HL-60 (cell line): ENCODE results near the gene CNTNAP2.

Source experiments
- DNase-seq, 2 experiments: peaks; one replicate each; pipeline ENCODE4 v3.0.0-alpha.2; 2010 to 2020; ENCODE audit warnings: low read depth in 1 of 2, low spot score in 1 of 2
- H3K27ac ChIP-seq: fragments of 250-450 bp; sonication (Bioruptor Pico); replicated peaks from 2 replicates; pipeline ENCODE4 v1.5.1; 2020; ENCODE audit warnings: mild to moderate bottlenecking, moderate library complexity
- H3K27me3 ChIP-seq: fragments of 250-450 bp; sonication (Bioruptor Pico); 2 replicates; pipeline ENCODE4 v1.5.1; 2021; ENCODE audit warnings: mild to moderate bottlenecking, moderate library complexity; ENCODE audit not compliant: insufficient read depth, poor library complexity, severe bottlenecking
- H3K4me3 ChIP-seq: replicated peaks from 2 replicates; pipeline ENCODE4 v1.5.1; 2011; ENCODE audit warnings: mild to moderate bottlenecking, control low read depth, low read length; ENCODE audit not compliant: insufficient read depth
- GABPA ChIP-seq: IDR thresholded peaks from 2 replicates; pipeline ENCODE4 v1.6.1; 2012; ENCODE audit warnings: low read depth
- POLR2AphosphoS5 ChIP-seq: IDR thresholded peaks from 2 replicates; pipeline ENCODE4 v1.6.1; 2012; ENCODE audit warnings: low read depth
- SPI1 ChIP-seq: IDR thresholded peaks from 2 replicates; pipeline ENCODE4 v1.6.1; 2012; ENCODE audit warnings: low read depth, mild to moderate bottlenecking, borderline replicate concordance
- TF ChIP-seq, protein P1 (sequence below): IDR thresholded peaks from one replicate; pipeline ENCODE4 v1.5.1; 2011; ENCODE audit warnings: low read length, control low read depth, inconsistent platforms; ENCODE audit not compliant: insufficient read depth
- TF ChIP-seq, protein P2 (sequence below): IDR thresholded peaks from 2 replicates; pipeline ENCODE4 v1.6.1; 2012; ENCODE audit warnings: low read depth; ENCODE audit not compliant: insufficient replicate concordance

CNTNAP2 gene

DNA sequence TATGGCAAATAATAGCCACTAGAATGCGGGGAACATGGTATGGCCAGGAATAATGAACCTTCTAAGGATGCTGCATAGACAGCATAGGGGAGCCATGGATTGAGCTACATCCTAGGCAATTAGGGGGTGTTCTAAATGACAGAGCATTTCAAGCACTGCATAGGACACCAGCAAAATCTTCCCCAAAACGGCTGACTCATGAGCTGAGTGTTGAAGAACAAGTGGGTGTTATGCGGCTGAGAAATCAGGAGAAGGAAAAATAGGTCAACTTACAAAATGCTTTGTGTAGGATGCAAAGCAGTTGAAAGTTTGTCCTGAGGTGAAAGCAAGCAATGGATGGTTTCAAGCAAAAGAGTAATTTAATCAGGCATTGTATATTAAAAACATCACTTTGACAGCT, 1450.4 kb downstream of the CNTNAP2 start:
- H3K27me3 ChIP-seq = no peaks in the 10 kb centered on the region
- TF ChIP-seq GABPA (no peak), POLR2AphosphoS5 (no peak), SPI1 (no peak)
- TF ChIP-seq, protein P1, sequence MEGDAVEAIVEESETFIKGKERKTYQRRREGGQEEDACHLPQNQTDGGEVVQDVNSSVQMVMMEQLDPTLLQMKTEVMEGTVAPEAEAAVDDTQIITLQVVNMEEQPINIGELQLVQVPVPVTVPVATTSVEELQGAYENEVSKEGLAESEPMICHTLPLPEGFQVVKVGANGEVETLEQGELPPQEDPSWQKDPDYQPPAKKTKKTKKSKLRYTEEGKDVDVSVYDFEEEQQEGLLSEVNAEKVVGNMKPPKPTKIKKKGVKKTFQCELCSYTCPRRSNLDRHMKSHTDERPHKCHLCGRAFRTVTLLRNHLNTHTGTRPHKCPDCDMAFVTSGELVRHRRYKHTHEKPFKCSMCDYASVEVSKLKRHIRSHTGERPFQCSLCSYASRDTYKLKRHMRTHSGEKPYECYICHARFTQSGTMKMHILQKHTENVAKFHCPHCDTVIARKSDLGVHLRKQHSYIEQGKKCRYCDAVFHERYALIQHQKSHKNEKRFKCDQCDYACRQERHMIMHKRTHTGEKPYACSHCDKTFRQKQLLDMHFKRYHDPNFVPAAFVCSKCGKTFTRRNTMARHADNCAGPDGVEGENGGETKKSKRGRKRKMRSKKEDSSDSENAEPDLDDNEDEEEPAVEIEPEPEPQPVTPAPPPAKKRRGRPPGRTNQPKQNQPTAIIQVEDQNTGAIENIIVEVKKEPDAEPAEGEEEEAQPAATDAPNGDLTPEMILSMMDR = no peak
- TF ChIP-seq, protein P2, sequence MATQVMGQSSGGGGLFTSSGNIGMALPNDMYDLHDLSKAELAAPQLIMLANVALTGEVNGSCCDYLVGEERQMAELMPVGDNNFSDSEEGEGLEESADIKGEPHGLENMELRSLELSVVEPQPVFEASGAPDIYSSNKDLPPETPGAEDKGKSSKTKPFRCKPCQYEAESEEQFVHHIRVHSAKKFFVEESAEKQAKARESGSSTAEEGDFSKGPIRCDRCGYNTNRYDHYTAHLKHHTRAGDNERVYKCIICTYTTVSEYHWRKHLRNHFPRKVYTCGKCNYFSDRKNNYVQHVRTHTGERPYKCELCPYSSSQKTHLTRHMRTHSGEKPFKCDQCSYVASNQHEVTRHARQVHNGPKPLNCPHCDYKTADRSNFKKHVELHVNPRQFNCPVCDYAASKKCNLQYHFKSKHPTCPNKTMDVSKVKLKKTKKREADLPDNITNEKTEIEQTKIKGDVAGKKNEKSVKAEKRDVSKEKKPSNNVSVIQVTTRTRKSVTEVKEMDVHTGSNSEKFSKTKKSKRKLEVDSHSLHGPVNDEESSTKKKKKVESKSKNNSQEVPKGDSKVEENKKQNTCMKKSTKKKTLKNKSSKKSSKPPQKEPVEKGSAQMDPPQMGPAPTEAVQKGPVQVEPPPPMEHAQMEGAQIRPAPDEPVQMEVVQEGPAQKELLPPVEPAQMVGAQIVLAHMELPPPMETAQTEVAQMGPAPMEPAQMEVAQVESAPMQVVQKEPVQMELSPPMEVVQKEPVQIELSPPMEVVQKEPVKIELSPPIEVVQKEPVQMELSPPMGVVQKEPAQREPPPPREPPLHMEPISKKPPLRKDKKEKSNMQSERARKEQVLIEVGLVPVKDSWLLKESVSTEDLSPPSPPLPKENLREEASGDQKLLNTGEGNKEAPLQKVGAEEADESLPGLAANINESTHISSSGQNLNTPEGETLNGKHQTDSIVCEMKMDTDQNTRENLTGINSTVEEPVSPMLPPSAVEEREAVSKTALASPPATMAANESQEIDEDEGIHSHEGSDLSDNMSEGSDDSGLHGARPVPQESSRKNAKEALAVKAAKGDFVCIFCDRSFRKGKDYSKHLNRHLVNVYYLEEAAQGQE = no peak

DNA sequence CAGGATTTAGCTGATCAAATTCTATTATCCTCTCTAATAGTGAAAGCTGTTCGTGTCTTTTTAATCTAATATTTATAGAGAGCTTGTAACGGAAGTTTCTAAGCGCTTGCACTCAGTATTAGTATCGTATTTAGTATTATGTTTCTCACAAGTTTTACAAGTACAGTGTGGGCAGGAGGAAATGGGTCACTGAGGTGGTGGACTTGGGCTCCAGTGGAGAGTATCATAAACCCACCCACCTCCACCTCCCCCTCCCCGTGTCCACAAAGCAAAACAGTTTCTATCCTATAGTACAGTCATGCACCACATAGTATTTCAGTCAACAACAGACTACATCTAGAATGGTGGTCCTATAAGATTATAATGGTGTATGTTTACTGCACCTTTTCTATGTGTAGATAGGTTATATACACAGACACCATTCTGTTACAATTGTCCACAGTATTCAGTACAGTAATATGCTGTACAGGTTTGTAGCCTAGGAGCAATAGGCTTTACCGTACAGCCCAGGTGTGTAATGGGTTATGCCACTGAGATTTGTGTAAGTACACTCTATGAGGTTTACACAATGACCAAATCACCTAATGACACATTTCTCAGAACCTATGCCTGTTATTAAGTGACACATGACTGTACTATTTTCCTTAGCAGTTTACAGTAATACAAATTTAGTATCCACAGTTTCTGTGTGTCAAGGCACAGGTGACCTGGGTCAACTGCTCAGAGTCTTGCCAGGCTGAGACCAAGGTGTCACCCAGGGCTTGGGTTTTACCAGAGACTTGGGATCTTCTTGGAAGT, 1452.7 kb downstream of the CNTNAP2 start:
- Histone ChIP-seq H3K27ac (no peak overlapping the region), H3K27me3 (no peaks in the 10 kb centered on the region), H3K4me3 (no peak overlapping the region)
- DNase-seq = no peak
- TF ChIP-seq, protein P2 = no peak
- TF ChIP-seq GABPA = no peak
- TF ChIP-seq, protein P1 = no peak
- TF ChIP-seq SPI1 = no peak

More for the DNA sequence above, 1450.4 kb downstream of the CNTNAP2 start:
- H3K4me3 ChIP-seq = no peak overlapping the region
- no peak for DNase-seq
- no peak overlapping the region for H3K27ac ChIP-seq

DNA sequence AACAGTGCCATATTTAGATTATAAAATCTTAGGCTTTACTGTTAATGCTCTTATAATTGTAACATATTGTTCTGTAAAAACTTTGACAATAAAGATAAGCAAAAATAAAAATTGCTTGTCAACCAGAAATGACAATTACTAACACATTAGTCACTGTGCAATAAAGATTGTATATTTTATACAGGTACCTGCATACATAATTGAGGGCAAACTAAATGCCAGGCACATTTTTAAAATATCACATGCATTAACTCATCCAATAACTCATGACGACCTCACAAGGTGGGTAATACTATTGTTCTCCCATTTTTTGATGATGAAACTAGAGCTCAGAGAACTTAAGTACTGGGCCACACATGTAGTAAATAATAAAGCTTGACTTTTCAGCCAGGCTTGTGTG, 1453.8 kb downstream of the CNTNAP2 start:
- TF ChIP-seq SPI1 = no peak
- no peak for TF ChIP-seq GABPA
- no peak for TF ChIP-seq POLR2AphosphoS5
- TF ChIP-seq, protein P1 = no peak
- TF ChIP-seq, protein P2 = no peak
- no peak for DNase-seq
- H3K27me3 ChIP-seq = no peaks in the 10 kb centered on the region
- no peak overlapping the region for H3K27ac ChIP-seq
- no peak overlapping the region for H3K4me3 ChIP-seq
